HG03571 (cell line): Measurements from ENCODE around the gene SKI.
"Not testable (repeated sequence)": the region's sequence is repeated elsewhere in the genome, so short reads cannot be mapped to it uniquely, and the experiment has no call there.

Experiments used
- ATAC-seq: cut with Tn5 transposase; IDR thresholded peaks from one replicate; pipeline ENCODE4 v1.9.1; 2021; ENCODE audit not compliant: unreplicated experiment

SKI gene

GRCh38 chr1:2259668-2260402 is 31.7 kb downstream of the SKI start:
- no peak for ATAC-seq

- ATAC-seq = not testable (repeated sequence)
These were observed 32.4 kb downstream of the SKI start for GRCh38 chr1:2260470-2260869.

- no peak for ATAC-seq
These were observed 32.8 kb downstream of the SKI start for GRCh38 chr1:2260917-2261316.

- not testable (repeated sequence) for ATAC-seq
These were observed 33.6 kb downstream of the SKI start for GRCh38 chr1:2261476-2262395.

- no peak for ATAC-seq
These were observed 38.3 kb downstream of the SKI start for GRCh38 chr1:2266301-2266975.

GRCh38 chr1:2267051-2267830 is 39.1 kb downstream of the SKI start:
- no peak for ATAC-seq

- ATAC-seq = no peak
These were observed 39.7 kb downstream of the SKI start for GRCh38 chr1:2267862-2268261.

- no peak for ATAC-seq
These were observed 40.4 kb downstream of the SKI start for GRCh38 chr1:2268285-2269056.

GRCh38 chr1:2269193-2269921 is 41.2 kb downstream of the SKI start:
- ATAC-seq = no peak

GRCh38 chr1:2269922-2270259 is 41.8 kb downstream of the SKI start:
- ATAC-seq = no peak

- ATAC-seq = no peak
These were observed 42.4 kb downstream of the SKI start for GRCh38 chr1:2270260-2271100.

- ATAC-seq = no peak
These were observed 43.1 kb downstream of the SKI start for GRCh38 chr1:2271211-2271721.

- no peak for ATAC-seq
These were observed 43.9 kb downstream of the SKI start for GRCh38 chr1:2271841-2272655.

- no peak for ATAC-seq
These were observed 44.7 kb downstream of the SKI start for GRCh38 chr1:2272686-2273400.

- no peak for ATAC-seq
These were observed 45.4 kb downstream of the SKI start for GRCh38 chr1:2273401-2274090.

GRCh38 chr1:2274231-2274928 is 46.3 kb downstream of the SKI start:
- ATAC-seq = no peak
